NCI-H1694 treated with DMSO at 0.1 percent for 48 hours (cell line): ENCODE measurements around the gene ANKRD2.
"Not testable (repeated sequence)": the region's sequence is repeated elsewhere in the genome, so short reads cannot be mapped to it uniquely, and the experiment has no call there.

ENCODE experiments used
- DNase-seq: peaks from one replicate; lab custom pipeline; 2025; lab: John Stamatoyannopoulos, UW

Gene ANKRD2, protein sequence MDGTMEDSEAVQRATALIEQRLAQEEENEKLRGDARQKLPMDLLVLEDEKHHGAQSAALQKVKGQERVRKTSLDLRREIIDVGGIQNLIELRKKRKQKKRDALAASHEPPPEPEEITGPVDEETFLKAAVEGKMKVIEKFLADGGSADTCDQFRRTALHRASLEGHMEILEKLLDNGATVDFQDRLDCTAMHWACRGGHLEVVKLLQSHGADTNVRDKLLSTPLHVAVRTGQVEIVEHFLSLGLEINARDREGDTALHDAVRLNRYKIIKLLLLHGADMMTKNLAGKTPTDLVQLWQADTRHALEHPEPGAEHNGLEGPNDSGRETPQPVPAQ

DNA sequence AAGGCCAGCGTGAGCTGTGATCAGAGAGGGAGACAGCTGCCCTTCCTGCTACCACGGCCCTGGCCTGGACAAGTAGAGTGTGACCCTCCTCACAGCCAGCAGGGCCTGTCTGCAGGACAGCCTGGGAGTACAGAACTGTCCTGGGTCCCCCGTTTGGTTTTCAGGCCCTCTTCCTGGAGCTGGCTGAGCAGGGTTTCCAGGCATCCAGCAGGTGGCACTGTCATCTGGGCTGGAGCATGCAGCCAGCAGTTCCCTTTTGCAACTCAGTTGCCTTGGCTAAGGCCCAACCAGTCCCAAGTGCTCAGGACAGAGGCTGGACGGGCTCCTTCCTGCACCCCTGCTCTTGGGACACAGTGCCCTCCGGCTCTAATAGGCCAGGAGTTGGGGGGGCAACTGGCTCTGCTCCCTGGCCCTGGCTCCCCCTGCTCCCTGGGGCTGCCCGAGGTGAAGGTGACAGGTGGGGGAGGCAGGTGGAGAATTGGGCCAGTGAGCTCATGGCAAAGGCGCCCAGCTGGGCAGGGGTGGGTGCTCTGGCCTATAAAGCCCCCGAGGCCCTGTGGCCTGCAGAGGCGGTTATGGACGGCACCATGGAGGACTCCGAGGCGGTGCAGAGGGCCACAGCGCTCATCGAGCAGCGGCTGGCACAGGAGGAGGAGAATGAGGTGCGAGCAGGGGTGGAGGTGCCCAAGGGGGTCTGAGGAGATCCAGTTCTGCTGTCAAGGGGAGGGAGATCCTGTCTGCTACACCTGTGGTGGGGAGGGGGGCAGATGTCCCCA is at the start of gene ANKRD2:
ANKRD2 (plus strand) TSS at position 566 of the 776 bp plus-strand sequence; CDS start at position 576, 10 bp downstream.
- DNase-seq = peak; percentile 68

DNA sequence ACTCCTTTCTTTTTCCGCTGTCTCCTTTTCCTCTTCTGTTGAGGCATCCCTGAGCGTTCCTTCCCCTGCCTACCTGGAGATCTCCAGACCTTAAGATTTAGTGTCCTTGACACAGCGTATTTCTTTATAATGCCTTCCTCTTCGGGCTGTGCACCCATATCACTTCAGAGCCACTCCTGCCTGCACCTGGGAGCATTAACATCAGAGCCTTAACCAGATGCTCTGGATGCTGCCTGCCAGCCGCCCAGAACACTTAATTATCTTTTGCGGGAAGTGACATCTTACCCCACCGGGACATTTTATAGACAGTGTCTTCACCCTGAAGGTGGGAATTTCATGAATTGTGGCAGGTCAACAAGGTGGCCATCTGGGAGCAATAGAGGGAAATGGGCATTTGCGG is 49.6 kb upstream of the ANKRD2 start:
- no peak for DNase-seq

DNA sequence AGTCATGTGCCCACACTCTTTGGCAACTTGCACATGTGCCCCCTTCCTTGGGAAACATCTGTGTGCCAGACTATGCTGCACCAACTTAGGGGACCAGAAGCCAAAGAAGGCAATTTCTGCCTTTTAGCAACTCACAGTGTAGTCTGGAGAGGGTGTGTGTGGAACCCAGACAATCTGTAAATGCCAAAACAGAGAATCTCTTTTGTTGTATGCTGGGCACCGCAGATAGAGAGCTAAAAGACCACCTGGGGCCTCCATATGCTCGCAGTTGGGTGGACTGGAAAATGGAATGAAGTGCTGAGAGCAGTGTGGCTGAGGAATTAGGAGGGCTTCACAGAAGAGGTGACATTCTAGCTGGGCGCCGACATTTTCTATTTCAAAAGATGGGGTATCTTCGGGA is 47.5 kb upstream of the ANKRD2 start:
- DNase-seq = no peak

DNA sequence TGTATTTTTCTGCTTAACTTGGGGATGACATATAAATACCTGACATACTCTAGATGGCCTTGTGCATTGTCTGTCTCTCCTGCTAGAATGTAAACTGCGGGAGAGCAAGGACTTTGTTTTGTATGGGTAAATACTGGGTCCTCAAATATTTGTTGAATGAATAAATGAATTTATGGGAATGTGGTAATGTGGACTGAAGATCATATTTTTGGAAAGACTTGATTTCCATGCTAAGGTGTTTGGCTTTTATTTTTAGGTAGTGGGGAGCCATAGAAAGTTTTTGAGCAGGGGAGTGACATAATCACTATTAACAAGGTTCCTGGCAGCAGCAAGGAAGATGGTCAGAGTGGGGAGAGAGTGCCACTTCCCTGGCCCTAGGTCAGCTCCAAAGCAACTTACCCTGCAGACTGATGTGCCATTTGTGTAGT is 46.9 kb upstream of the ANKRD2 start:
- no peak for DNase-seq

DNA sequence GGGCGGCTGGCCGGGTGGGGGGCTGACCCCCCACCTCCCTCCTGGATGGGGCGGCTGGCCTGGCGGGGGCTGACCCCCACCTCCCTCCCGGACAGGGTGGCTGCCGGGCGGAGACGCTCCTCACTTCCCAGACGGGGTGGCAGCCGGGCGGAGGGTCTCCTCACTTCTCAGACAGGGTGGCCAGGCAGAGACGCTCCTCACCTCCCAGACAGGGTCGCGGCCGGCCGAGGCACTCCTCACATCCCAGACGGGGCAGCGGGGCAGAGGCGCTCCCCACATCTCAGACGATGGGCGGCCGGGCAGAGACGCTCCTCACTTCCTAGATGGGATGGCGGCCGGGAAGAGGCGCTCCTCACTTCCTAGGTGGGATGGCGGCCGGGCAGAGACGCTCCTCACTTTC is 43.7 kb upstream of the ANKRD2 start:
- not testable (repeated sequence) for DNase-seq

DNA sequence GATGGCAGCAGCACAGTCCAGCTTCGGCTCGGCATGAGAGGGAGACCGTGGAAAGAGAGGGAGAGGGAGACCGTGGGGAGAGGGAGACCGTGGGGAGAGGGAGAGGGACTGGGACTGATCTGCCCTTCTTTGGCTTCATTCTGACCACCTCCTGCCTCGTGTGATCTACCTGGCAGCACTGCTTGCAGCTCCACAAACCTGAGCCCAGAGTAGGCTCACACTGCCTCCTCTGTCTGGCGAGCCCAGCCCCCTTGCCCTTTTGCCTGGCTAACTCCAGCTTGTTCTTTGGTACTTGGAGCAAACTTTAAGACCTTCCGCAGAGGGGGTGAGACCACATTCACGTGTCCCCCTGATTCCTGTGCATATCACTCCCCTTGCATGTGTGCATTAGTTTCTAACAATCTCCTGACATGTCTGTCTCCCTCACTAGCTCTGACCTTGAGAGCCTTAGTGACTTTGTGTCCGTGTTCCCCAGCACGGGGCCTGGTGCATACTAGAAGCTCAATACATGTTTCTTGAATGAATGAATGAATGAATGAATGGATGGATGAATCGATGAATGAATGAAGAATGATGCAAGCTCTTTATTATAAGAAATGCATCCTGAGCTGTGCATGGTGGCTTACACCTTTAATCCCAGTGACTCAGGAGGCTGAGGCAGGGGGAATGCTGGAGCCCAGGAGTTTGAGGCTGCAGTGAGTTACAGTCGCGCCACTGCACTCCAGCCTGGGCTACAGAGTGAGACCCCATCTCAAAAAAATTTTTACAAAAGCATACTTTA is 42.7 kb upstream of the ANKRD2 start:
- no peak for DNase-seq

DNA sequence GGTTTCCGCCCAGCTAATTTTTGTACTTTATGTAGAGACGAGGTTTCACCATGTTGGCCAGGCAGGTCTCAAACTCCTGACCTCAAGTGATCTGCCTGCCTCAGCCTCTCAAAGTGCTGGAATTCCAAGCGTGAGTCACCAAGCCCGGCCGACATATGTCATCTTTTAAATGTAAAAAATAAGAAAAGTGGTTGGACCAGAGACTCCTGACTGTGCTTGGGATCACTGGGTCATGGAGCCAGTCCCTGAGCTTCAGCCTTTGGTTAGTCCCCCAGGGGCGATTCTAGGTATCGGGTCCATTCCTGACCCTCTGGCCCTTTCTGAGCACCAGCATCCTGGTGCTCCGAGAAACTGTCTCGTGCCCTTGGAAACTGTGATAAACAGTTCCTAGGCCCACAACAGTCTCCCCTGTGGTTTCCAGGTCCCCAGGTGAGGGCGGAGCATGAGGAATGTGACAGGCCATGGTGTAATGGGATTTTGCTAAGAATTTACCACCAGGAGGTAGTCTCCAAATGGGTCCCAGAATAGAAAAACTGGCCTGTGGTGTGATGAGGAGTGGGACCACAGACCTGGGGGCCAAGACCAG is 41.1 kb upstream of the ANKRD2 start:
- no peak for DNase-seq

DNA sequence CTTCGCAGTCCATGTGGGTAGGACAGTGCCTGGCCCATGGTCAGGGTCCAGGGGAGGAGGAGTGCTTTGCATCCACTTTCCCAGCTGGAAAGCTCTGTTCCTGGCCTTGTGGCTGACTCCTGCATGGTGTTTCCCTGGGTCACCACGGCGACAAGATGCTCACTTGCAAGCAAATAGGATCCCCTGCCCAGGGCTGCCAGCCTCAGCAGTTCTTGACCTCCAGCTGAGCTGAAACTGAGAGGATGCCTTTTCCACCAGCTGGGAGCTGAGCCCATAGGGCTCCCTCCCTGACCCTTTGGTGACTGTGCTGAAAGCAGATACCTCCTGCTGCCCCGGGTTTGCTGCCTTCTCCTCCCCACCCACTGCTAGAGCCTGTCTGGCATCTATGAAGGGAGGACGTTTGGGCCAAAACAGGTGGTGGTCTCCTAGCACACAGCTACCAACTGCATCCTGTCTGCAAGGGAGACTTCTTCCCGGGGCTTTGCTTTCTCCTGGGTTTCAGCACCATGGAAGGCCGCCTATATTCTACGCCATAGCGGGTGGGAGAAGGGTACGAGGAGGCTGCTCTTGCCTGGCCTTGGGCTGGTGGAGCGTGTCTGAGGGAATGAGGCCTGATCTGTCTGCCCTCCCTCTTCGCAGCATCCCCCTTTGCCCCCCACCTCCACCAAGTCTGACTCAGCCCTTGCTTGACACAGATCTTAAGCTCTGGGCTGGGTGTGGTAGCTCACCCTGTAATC is 39.5 kb upstream of the ANKRD2 start:
- DNase-seq = no peak

DNA sequence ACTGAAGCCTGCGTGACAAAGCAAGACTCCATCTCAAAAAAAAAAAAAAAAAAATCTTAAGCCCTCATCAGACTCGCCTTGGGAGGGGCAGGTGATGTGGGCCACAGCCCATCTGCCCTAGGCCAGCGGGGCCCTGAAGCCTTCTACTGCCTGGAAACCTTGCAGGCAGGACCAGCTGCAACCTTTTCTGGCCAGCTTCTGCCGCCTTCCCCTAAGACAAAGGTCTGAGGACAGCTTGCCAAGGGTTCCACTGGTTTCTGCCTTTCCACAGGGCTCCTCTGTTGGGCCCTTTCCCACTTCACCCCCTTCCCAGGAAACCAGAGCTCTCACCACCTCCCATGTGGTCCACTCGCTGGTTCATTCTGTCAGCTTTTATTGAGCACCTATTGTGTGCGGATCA is 38.7 kb upstream of the ANKRD2 start:
- no peak for DNase-seq

DNA sequence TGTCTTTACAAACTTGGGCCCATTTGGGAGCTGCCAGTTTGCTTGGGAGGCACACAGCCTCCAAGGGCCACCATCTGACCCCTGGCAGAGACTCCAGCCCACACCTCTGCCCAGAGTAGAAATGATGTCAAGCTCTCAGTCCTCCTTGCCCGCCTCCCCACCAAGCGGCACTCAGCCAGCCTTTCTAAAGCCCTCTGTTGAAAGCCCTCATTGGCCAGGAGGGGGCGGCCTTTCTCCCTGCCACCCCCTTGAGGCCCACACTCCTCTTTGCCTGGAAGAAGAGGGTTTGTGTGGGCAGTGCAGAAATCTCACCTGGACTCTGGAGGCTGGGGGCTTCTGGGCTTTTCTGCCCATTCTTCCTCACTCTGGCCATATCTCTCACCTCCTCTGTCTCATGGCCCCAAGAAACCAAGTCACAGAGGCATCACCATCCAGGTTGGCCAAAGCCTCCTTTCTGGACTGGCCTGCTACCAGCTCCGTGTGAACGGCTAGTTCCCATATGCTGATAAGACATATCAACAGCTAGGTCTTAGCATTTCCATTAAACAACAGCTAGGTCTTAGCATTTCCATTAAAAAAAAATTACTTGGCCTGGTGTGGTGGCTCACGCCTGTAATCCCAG is 37.7 kb upstream of the ANKRD2 start:
- DNase-seq = no peak

DNA sequence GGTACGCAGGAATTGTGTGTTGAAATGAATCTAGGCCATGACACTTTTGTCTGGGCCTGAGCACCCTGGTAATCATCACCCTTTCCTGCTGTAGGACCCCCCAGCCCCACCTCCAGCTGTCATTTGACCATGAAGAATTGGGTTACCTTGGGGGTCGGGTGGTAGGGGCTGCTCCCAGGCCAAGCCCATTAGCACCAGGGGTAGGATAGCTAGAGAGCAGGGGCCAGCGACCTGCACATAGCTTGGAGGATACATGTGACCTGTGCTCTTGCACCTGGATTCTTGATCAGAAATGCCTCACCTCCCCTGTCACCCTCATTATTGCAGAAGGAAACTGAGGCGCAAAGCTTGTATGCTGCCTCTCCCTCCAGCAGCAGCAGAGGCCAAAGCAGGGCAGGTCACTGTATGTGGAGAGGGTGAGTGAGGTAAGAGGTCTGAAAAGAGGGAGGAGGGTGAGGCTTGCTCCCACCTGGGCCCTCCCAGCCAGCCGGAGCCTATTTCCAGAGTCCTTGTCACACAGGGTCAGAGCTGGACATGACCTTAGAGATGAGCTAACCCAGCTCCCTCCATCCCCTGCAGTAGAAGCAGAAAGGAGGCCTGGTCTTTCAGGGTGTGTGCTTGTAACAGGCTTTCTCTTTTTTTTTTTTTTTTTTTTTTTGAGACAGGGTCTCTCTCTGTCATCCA is 35.3 kb upstream of the ANKRD2 start:
- no peak for DNase-seq

DNA sequence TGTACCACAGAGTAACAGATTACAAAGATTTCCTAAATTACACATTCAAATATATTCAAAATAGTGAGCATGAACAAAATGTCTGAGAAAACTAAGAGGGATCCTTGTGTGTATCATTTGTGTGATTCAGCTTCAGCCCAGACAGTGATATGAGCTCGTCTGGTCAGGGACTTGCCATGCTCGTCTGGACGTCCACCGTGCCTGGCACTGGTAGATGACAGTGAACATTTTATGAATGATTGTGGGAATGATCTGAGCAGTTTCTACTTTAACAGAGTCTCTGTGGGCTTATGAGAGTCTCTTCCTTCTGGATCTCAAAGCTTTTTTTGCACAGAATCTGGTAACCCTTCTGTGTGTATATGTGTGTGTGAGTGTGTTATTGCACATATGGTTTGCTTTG is 34.2 kb upstream of the ANKRD2 start:
- no peak for DNase-seq

DNA sequence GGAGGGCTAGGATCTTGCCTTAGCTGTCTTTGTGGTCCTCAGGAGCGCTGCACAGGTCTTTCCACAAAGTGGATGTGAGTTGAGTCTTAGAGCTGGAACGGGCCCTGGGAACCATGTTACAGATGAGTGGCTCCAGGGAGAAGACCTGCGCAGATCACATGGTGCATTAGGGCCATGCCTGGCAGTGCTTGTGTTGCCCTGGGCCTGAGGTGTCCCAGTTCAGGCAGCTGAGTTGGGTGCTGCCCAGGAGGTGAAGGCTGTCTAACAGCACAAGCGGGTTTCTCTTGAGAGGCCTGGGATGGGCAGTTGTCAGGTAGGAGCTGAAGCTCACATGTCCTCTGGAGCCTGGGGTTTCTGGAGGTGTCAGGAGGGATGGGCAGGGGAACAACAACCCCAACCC is 33.7 kb upstream of the ANKRD2 start:
- DNase-seq = no peak

DNA sequence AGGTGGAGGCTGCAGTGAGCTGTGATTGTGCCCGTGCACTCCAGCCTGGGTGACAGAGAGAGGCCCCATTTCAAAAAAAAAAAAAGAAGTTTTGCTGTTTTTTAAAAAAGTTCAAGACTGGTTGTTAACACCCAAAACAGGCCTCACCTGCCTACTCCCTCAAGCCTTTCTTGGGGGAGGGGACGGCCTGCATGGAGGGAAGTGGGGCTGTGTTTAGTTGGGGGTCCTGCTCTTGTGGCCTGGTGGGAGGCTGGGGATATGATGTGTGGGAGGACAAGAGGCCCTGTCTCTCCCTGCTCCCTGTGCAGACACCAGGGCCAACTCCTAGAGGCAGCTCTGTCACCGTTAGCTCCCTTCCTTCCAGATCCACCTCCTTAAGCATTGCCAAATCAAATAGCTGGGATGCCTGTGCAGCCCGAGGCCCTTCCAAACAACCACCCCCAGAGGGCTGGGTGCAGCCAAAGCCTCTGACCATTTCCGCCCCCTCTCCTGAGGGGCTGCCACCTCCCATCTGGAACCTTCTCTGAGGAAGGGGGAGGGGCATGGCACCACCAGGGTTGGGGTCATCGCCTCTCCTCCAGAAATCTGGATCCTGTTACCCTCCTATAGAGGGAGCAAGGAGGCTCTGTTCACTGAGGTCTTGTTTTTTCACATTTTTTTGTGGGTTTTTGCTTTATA is 32.9 kb upstream of the ANKRD2 start:
- DNase-seq = no peak

DNA sequence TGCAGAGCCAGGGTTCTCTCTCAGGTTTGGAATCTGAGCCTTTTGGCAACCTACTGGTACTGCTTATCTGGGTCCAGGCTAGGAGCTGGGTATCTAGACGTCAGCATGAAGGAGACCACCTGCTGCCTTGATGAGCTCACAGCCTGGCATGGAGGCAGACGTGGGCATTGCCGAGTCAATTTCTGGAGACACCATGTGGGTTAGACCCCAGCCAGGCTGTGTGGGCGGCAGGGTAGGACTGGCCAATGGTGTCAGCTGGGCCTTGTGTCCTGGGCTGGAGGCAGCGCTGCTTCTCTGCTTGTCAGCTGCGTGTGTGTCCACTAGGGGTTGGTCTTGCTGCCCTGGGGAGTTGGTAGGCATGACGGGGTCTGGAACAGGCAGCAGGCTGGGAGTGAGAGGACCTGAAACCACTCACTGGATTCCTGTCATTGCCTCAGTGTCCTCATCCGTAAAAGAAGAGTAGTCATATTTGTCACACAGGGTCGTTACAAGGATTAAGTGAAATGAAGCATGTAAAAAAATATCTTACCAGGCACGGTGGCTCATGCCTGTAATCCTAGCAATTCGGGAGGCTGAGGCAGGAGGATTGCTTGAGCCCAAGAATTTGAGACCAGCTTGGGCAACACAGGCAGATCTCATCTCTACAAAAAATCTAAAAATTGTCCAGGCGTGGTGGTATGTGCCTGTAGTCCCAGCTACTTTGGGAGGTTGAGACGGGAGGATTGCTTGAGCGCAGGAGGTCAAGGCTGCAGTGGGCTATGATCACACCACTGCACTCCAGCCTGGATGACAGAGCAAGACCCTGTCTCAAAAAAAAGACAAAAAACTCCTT is 31.7 kb upstream of the ANKRD2 start:
- DNase-seq = no peak

DNA sequence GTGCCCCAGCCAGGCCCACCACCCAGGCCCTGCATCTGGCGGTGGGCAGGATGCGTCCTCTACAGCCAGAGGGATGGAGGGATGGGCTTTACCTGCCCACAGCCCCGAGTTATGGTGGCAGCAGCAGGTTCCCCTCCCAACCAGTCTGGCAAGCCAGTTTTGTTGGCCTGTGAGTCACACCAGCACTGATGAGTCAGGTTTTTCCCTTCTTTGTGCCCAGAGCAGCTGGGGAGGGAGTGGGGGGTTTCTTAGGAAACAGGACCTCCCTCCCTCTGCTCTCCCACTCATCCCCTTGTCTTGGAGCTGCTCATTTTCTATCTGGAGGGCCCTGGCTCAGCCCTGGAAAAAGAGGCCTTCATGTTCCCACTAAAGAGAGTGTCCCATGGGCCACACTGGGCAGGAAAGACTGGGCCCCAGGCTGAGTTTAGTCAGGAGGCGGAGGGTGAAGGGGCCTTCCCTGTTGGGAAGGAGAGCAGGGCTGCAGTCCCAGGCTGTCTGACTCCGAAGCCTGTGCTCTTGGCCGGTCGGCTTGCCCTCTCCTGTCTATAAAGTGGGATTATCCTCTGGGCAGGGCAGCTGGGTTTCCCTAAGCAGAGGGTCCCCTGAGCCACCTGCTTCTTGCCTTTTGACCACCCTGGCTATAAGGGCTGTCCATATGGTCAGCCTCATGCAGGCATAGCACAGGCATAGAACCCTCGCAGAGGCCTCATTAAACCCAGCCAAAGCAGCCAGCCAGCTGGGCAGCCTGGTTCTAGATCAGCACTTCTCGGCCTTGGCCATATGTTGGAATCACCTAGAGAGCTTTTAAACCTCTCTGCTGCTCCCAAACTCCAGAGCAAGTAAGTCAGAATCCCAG is 30.2 kb upstream of the ANKRD2 start:
- peak; percentile 2 for DNase-seq

DNA sequence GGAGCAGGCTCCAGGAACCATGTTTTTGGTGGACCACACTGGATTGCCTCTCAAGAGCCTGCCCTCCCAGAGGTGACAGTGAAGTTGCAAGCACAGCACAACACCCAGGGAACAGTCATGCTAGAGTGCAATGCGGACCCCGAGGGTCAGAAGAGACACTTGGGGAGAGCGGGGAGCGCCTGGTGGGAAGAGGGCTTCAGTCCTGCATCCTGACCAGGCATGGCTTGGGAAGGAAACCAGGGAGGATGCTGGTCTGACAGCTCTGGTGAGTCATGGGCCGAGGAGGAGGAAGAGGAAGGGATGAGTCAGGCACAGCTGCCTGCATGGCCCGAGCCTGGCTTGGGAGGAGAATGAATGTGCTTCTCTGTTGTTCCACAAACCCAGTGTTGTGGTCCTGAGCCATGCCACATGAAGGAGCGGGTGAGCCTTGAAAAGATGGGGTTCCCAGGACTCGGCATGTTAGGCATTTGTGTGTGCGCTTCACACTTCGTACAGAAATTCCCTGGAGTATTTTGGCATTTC is 29.5 kb upstream of the ANKRD2 start:
- no peak for DNase-seq
